H1 (cell line): ENCODE results near the gene VSIG10L2. TPM values are rescaled to one million over a fixed set of nuclear protein-coding genes. Genes with fewer than 3 reads are reported as not detected.

Source experiments
- ATF2 ChIP-seq: IDR thresholded peaks from 2 replicates; pipeline ENCODE4 v1.6.1; 2012; ENCODE audit warnings: low read length, inconsistent platforms
- EP300 ChIP-seq, 2 experiments: IDR thresholded peaks; 1 replicate in 1 of 2; 2 replicates in 1 of 2; pipeline ENCODE4 v1.6.1; 2011 to 2012; ENCODE audit warnings: low read depth in 2 of 2, low read length in 2 of 2, mild to moderate bottlenecking in 2 of 2, borderline replicate concordance in 1 of 2, inconsistent platforms in 1 of 2, moderate library complexity in 1 of 2
- GABPA ChIP-seq: IDR thresholded peaks from 2 replicates; pipeline ENCODE4 v1.6.1; 2011; ENCODE audit warnings: mild to moderate bottlenecking, low read length, moderate library complexity, borderline replicate concordance; ENCODE audit not compliant: insufficient read depth
- NANOG ChIP-seq: IDR thresholded peaks from 2 replicates; pipeline ENCODE4 v1.6.1; 2011; ENCODE audit warnings: low read length, low read depth, mild to moderate bottlenecking, inconsistent platforms; ENCODE audit not compliant: insufficient read depth, poor library complexity, severe bottlenecking
- PHF8 ChIP-seq: fragments of 200-600 bp; sonication (generic); conservative IDR thresholded peaks from 2 replicates; pipeline ENCODE4 v1.7.1; 2012; ENCODE audit warnings: low read depth, mild to moderate bottlenecking, inconsistent platforms, low read length, moderate library complexity
- RXRA ChIP-seq: IDR thresholded peaks from 2 replicates; pipeline ENCODE4 v1.6.1; 2011; ENCODE audit warnings: low read depth, mild to moderate bottlenecking, low read length, moderate library complexity; ENCODE audit not compliant: insufficient read depth
- SIN3A ChIP-seq, 2 experiments: IDR thresholded peaks in 1 of 2; conservative IDR thresholded peaks in 1 of 2; 2 replicates each; pipeline ENCODE4 v1.6.1; 2011 to 2012; ENCODE audit warnings: low read length in 2 of 2, improper control_type of control experiment in 1 of 2, low read depth in 1 of 2, mild to moderate bottlenecking in 1 of 2
- SIRT6 ChIP-seq: IDR thresholded peaks from one replicate; pipeline ENCODE4 v1.7.1; 2012; ENCODE audit warnings: low read length, inconsistent platforms
- polyA plus RNA-seq, 7 experiments: library from polyadenylated mRNA; depleted of rRNA in 3 of 7; stranded (reverse) in 5 of 7; unstranded in 2 of 7; fragments of >200 nt in 5 of 7; fragments of 200-250 nt in 2 of 7; gene quantifications; 1 replicate in 5 of 7; 2 replicates in 1 of 7; 4 replicates in 1 of 7; pipeline versions ENCODE4 v1.2.1 to v1.2.3, GENCODE V29; 2011 to 2013; ENCODE audit warnings: missing spikeins in 2 of 7, mixed read lengths in 2 of 7
- total RNA-seq: library from RNA; stranded (reverse); fragmentation: NEBNext Ultra II Directional; extraction: Animal tissue kit (Norgen Biotek cat#: 25700); gene quantifications from 2 replicates; pipeline ENCODE4 v1.2.1, GENCODE V29; 2021
- TF ChIP-seq, protein P1 (sequence below): fragments of 300-600 bp; sonication (generic); IDR thresholded peaks from 2 replicates; pipeline ENCODE4 v1.7.1; 2012; ENCODE audit warnings: low read length, moderate library complexity, mild to moderate bottlenecking, inconsistent platforms; ENCODE audit not compliant: insufficient replicate concordance

The VSIG10L2 gene
- total and polyA plus RNA-seq, 2 of the 8 experiments (the other 6 are each of a cell fraction or from before 2014, with no cell fraction given) = not detected

GRCh38 chr11:125926682-125927081, 19.2 kb upstream of the VSIG10L2 start (continued):
- TF ChIP-seq, protein P1, sequence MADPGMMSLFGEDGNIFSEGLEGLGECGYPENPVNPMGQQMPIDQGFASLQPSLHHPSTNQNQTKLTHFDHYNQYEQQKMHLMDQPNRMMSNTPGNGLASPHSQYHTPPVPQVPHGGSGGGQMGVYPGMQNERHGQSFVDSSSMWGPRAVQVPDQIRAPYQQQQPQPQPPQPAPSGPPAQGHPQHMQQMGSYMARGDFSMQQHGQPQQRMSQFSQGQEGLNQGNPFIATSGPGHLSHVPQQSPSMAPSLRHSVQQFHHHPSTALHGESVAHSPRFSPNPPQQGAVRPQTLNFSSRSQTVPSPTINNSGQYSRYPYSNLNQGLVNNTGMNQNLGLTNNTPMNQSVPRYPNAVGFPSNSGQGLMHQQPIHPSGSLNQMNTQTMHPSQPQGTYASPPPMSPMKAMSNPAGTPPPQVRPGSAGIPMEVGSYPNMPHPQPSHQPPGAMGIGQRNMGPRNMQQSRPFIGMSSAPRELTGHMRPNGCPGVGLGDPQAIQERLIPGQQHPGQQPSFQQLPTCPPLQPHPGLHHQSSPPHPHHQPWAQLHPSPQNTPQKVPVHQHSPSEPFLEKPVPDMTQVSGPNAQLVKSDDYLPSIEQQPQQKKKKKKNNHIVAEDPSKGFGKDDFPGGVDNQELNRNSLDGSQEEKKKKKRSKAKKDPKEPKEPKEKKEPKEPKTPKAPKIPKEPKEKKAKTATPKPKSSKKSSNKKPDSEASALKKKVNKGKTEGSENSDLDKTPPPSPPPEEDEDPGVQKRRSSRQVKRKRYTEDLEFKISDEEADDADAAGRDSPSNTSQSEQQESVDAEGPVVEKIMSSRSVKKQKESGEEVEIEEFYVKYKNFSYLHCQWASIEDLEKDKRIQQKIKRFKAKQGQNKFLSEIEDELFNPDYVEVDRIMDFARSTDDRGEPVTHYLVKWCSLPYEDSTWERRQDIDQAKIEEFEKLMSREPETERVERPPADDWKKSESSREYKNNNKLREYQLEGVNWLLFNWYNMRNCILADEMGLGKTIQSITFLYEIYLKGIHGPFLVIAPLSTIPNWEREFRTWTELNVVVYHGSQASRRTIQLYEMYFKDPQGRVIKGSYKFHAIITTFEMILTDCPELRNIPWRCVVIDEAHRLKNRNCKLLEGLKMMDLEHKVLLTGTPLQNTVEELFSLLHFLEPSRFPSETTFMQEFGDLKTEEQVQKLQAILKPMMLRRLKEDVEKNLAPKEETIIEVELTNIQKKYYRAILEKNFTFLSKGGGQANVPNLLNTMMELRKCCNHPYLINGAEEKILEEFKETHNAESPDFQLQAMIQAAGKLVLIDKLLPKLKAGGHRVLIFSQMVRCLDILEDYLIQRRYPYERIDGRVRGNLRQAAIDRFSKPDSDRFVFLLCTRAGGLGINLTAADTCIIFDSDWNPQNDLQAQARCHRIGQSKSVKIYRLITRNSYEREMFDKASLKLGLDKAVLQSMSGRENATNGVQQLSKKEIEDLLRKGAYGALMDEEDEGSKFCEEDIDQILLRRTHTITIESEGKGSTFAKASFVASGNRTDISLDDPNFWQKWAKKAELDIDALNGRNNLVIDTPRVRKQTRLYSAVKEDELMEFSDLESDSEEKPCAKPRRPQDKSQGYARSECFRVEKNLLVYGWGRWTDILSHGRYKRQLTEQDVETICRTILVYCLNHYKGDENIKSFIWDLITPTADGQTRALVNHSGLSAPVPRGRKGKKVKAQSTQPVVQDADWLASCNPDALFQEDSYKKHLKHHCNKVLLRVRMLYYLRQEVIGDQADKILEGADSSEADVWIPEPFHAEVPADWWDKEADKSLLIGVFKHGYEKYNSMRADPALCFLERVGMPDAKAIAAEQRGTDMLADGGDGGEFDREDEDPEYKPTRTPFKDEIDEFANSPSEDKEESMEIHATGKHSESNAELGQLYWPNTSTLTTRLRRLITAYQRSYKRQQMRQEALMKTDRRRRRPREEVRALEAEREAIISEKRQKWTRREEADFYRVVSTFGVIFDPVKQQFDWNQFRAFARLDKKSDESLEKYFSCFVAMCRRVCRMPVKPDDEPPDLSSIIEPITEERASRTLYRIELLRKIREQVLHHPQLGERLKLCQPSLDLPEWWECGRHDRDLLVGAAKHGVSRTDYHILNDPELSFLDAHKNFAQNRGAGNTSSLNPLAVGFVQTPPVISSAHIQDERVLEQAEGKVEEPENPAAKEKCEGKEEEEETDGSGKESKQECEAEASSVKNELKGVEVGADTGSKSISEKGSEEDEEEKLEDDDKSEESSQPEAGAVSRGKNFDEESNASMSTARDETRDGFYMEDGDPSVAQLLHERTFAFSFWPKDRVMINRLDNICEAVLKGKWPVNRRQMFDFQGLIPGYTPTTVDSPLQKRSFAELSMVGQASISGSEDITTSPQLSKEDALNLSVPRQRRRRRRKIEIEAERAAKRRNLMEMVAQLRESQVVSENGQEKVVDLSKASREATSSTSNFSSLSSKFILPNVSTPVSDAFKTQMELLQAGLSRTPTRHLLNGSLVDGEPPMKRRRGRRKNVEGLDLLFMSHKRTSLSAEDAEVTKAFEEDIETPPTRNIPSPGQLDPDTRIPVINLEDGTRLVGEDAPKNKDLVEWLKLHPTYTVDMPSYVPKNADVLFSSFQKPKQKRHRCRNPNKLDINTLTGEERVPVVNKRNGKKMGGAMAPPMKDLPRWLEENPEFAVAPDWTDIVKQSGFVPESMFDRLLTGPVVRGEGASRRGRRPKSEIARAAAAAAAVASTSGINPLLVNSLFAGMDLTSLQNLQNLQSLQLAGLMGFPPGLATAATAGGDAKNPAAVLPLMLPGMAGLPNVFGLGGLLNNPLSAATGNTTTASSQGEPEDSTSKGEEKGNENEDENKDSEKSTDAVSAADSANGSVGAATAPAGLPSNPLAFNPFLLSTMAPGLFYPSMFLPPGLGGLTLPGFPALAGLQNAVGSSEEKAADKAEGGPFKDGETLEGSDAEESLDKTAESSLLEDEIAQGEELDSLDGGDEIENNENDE = no peak
- TF ChIP-seq SIN3A (conservative IDR thresholded peaks at IDR 0.05 in 1 of 2, IDR thresholded peaks at IDR 0.05 in 1 of 2; ENCODE audit: low read depth in 1 of 2, low read length in 2 of 2) = no peak
- TF ChIP-seq ATF2 = no peak
- no peak for TF ChIP-seq NANOG
- no peak for TF ChIP-seq RXRA
- TF ChIP-seq SIRT6 = no peak
- no peak for TF ChIP-seq GABPA
- no peak for TF ChIP-seq PHF8
- TF ChIP-seq EP300 (IDR thresholded peaks at IDR 0.05; ENCODE audit: borderline replicate concordance in 1 of 2, low read depth in 2 of 2, low read length in 2 of 2) = no peak
